K562 (cell line): Measurements from ENCODE around the gene GPER1. TPM values are rescaled to one million over a fixed set of nuclear protein-coding genes. Genes with fewer than 3 reads are reported as not detected.

ENCODE experiments used
- ATAC-seq: fragments of 200-7000 bp; cut with Tn5 transposase; 3 replicates; pipeline ENCODE4 v1.9.1; 2020; ENCODE audit warnings: moderate library complexity
- BruUV-seq: library from RNA; stranded (reverse); fragments of 400-500 nt; replicated peaks from 2 replicates; lab custom pipeline; 2021; lab: Mats Ljungman, UMichigan
- CTCF ChIA-PET: fragments of 300-600 bp; formaldehyde crosslinking; extraction: SDS; loops from one replicate; lab custom pipeline; 2021; ENCODE audit warnings: low intra/inter-chr PET ratio; lab: Yijun Ruan, JAX
- POLR2A ChIA-PET: fragments of 300-600, 350-650 bp; sonication (Branson Sonifier 250); formaldehyde crosslinking; extraction: SDS; loops from one replicate; lab custom pipeline; 2021; ENCODE audit warnings: antibody characterized with exemption, inconsistent platforms; lab: Yijun Ruan, JAX
- DNase-seq, 4 experiments: peaks; one replicate each; pipeline versions ENCODE4 v3.0.0 to v3.0.0-alpha.2; 2011 to 2018; ENCODE audit warnings: low spot score in 3 of 4, mixed read lengths in 3 of 4; ENCODE audit errors: extremely low read depth in 1 of 4
- FAIRE-seq: peaks from 2 replicates; lab custom pipeline; 2011; peaks lifted over from hg19 to GRCh38; lab: Jason Lieb, UNC
- H2AFZ ChIP-seq: 2 replicates; pipeline ENCODE4 v1.6.0; 2011; ENCODE audit warnings: low read depth, low read length, control low read depth, inconsistent platforms
- H3K27ac ChIP-seq: fragments of 200-600 bp; 3 replicates; pipeline ENCODE4 v1.8.0; 2011; ENCODE audit warnings: low read depth, mild to moderate bottlenecking, control low read depth, inconsistent platforms, low read length, moderate library complexity, mixed read lengths; ENCODE audit errors: extremely low read depth
- H3K27me3 ChIP-seq, 2 experiments: fragments of 300-600 bp in 1 of 2; 2 replicates in 1 of 2; 3 replicates in 1 of 2; pipeline versions ENCODE4 v1.6.0 to v1.8.0; 2011; ENCODE audit warnings: inconsistent platforms in 2 of 2, low read length in 2 of 2, mild to moderate bottlenecking in 1 of 2, mixed read lengths in 1 of 2, moderate library complexity in 1 of 2; ENCODE audit not compliant: control insufficient read depth in 2 of 2, insufficient read depth in 2 of 2
- H3K36me3 ChIP-seq: fragments of 300-600 bp; 3 replicates; pipeline ENCODE4 v1.8.0; 2011; ENCODE audit warnings: mild to moderate bottlenecking, low read length, inconsistent platforms; ENCODE audit not compliant: control insufficient read depth, insufficient read depth
- H3K4me1 ChIP-seq, 2 experiments: fragments of 200-600 bp in 1 of 2; replicated peaks in 1 of 2; 2 replicates in 1 of 2; 3 replicates in 1 of 2; pipeline versions ENCODE4 v1.5.1 to v1.8.0; 2011; ENCODE audit warnings: inconsistent platforms in 2 of 2, low read length in 2 of 2, mild to moderate bottlenecking in 1 of 2, mixed read lengths in 1 of 2, moderate library complexity in 1 of 2; ENCODE audit not compliant: control insufficient read depth in 2 of 2, insufficient read depth in 2 of 2
- H3K4me2 ChIP-seq: 2 replicates; pipeline ENCODE4 v1.6.1; 2011; ENCODE audit warnings: low read length, control low read depth, inconsistent platforms, mixed read lengths; ENCODE audit not compliant: insufficient read depth
- H3K4me3 ChIP-seq: fragments of 200-600 bp; sonication (generic), shearing (Covaris generic); 2 replicates; pipeline ENCODE4 v1.5.1; 2016; ENCODE audit warnings: control low read depth, inconsistent platforms
- H3K79me2 ChIP-seq: fragments of 200-600 bp; 3 replicates; pipeline ENCODE4 v1.8.0; 2011; ENCODE audit warnings: low read length, inconsistent platforms; ENCODE audit not compliant: control insufficient read depth, insufficient read depth
- H3K9ac ChIP-seq, 2 experiments: 2 replicates each; pipeline versions ENCODE4 v1.6.0 to v1.6.1; 2011; ENCODE audit warnings: low read depth in 2 of 2, low read length in 2 of 2, control low read depth in 1 of 2, inconsistent platforms in 1 of 2, mild to moderate bottlenecking in 1 of 2, mixed read lengths in 1 of 2; ENCODE audit not compliant: insufficient read depth in 1 of 2
- H3K9me1 ChIP-seq: one replicate; pipeline ENCODE4 v1.6.0; 2011; ENCODE audit warnings: inconsistent platforms, mild to moderate bottlenecking, low read length, moderate library complexity; ENCODE audit not compliant: control insufficient read depth, insufficient read depth
- H3K9me3 ChIP-seq: replicated peaks from 2 replicates; pipeline ENCODE4 v1.5.1; 2011; ENCODE audit warnings: low read depth, low read length, inconsistent platforms; ENCODE audit not compliant: control insufficient read depth, insufficient read depth
- H4K20me1 ChIP-seq: replicated peaks from 2 replicates; pipeline ENCODE4 v1.6.1; 2011; ENCODE audit warnings: low read length, inconsistent platforms, mixed read lengths; ENCODE audit not compliant: control insufficient read depth, insufficient read depth
- DIDO1 ChIP-seq: fragments of 450-650 bp; IDR thresholded peaks from 2 replicates; pipeline ENCODE4 v1.6.1; 2016; ENCODE audit warnings: low read depth, missing biosample characterization, missing genetic modification characterization
- MEF2A ChIP-seq: IDR thresholded peaks from 2 replicates; pipeline ENCODE4 v1.6.1; 2011; ENCODE audit warnings: low read depth, mild to moderate bottlenecking, low read length, moderate library complexity; ENCODE audit not compliant: control insufficient read depth
- MEF2D ChIP-seq: conservative IDR thresholded peaks from 2 replicates; pipeline ENCODE4 v1.6.1; 2016; ENCODE audit warnings: low read depth, missing genetic modification characterization, missing compliant biosample characterization
- ZNF121 ChIP-seq: sonication (generic); formaldehyde crosslinking; conservative IDR thresholded peaks from 2 replicates; pipeline ENCODE4 v1.8.0; 2022; ENCODE audit warnings: missing genetic modification reagents
- ZNF699 ChIP-seq: fragments of 250-450 bp; sonication (Bioruptor Pico); IDR thresholded peaks from 2 replicates; pipeline ENCODE4 v1.8.0; 2021; ENCODE audit warnings: mild to moderate bottlenecking, moderate library complexity; ENCODE audit not compliant: insufficient replicate concordance
- WGBS: fragments of 100-300 bp; shearing (Covaris generic); methylation state at CpG from one replicate; pipeline ENCODE4 v1.1.6; 2016; ENCODE audit warnings: low coverage, mixed read lengths; ENCODE audit not compliant: insufficient coverage; ENCODE audit errors: missing lambda C conversion rate; 5-methylcytosine and 5-hydroxymethylcytosine counted together
- in situ Hi-C: fragments of 300-500 bp; cut with MboI; formaldehyde crosslinking; loops from 4 replicates; pipeline ENCODE4 v1.15.0; 2018; ENCODE audit warnings: inconsistent platforms, mixed read lengths
- intact Hi-C: fragments of 100-400 bp; cut with micrococcal nuclease; formaldehyde crosslinking; loops from 2 replicates; pipeline ENCODE4 v1.14.2; 2022
- polyA plus RNA-seq, 8 experiments: library from polyadenylated mRNA; depleted of rRNA in 4 of 8; stranded (reverse) in 5 of 8; unstranded in 3 of 8; fragments of >200 nt; fragmentation: Nextera tagmentation in 2 of 8; fragmentation: Illumina TruSeq in 1 of 8; extraction: Ambion mirVana in 2 of 8; extraction: Trizol in 1 of 8; gene quantifications; 2 replicates each; pipeline versions ENCODE4 v1.2.1 to v1.2.3, GENCODE V29; 2011 to 2014; ENCODE audit warnings: inconsistent platforms in 1 of 8, missing spikeins in 1 of 8
- total RNA-seq, 7 experiments: library from RNA; depleted of rRNA in 6 of 7; stranded (reverse); fragments of >200 nt in 6 of 7; fragmentation: Illumina TruSeq in 2 of 7; extraction: Trizol in 2 of 7; gene quantifications; 2 replicates each; pipeline versions ENCODE4 v1.2.1 to v1.2.3, GENCODE V29; 2011 to 2021; ENCODE audit warnings: low replicate concordance in 1 of 7

GPER1 gene
- total and polyA plus RNA-seq, 9 of the 15 experiments (the other 6 are each of a cell fraction or from before 2014, with no cell fraction given): 0.04 to 0.09 (median 0.08) TPM; not detected in 6

- Histone ChIP-seq H3K9ac (no peak overlapping the region), H3K9me1 (no peaks in the 10 kb centered on the region), H3K4me3 (no peak overlapping the region), H3K79me2 (peaks cover 23% of the 10 kb centered on the region), H3K4me1 (peaks cover 0 to 5% of the 10 kb centered on the region in 2 experiments; a peak in 3 of 5 replicates), H3K36me3 (peaks cover 5% of the 10 kb centered on the region), H3K4me2 (no peak overlapping the region), H3K27me3 (no peaks in the 10 kb centered on the region), H4K20me1 (no peaks in the 10 kb centered on the region), H3K27ac (no peak overlapping the region), H2AFZ (no peak overlapping the region), H3K9me3 (no peaks in the 10 kb centered on the region)
- BruUV-seq: TSS peak; percentile 29
- DNase-seq: no peak
- intact Hi-C loops (no loop called here), in situ Hi-C loops (no loop called here)
- ATAC-seq: no peak
- TF ChIP-seq ZNF121 (CRISPR knock-in tag) (no peak), MEF2A (peak; percentile 88), DIDO1 (tag) (no peak), ZNF699 (CRISPR knock-in tag) (no peak), MEF2D (tag) (peak; percentile 59; the same call in 1 of the 2 replicates)
- 50% methylated on average over 2 of the region's 2 CpGs for WGBS
- POLR2A ChIA-PET: no interaction called here
- CTCF ChIA-PET: no interaction called here
- FAIRE-seq: no peak
These were observed 43.8 kb downstream of the GPER1 start for GRCh38 chr7:1131471-1132265.
